Left lung (tissue), 10 donors: ENCODE results near the gene NFATC1. TPM values are rescaled to one million over a fixed set of nuclear protein-coding genes. Genes with fewer than 3 reads are reported as not detected.
A peak's percentile ranks its signal among the peaks of the same experiment; 100 is the strongest.

Experiments
- ATAC-seq: fragments of 200-7000 bp; cut with Tn5 transposase; one replicate; pipeline ENCODE4 v1.9.1; 2020; ENCODE audit warnings: moderate library complexity
- DNase-seq, 4 donors: peaks; one replicate each; pipeline ENCODE4 v3.0.0-alpha.2; 2013 to 2020
- H3K27ac ChIP-seq, 2 donors: fragments of 200-600 bp; sonication (generic) in 1 of 2; one replicate each; pipeline versions ENCODE4 v1.5.0 to v1.8.0; 2020 to 2021
- H3K27me3 ChIP-seq, 2 donors: fragments of 200-600 bp; sonication (generic) in 1 of 2; one replicate each; pipeline versions ENCODE4 v1.5.0 to v1.8.0; 2020 to 2021
- H3K36me3 ChIP-seq, 2 donors: fragments of 200-600 bp; sonication (generic) in 1 of 2; one replicate each; pipeline versions ENCODE4 v1.5.0 to v1.8.0; 2020 to 2021
- H3K4me1 ChIP-seq, 2 donors: fragments of 200-600 bp; one replicate each; pipeline ENCODE4 v1.8.0; 2021
- H3K4me3 ChIP-seq, 2 donors: fragments of 200-600 bp; sonication (generic) in 1 of 2; one replicate each; pipeline versions ENCODE4 v1.5.0 to v1.8.0; 2020 to 2021; ENCODE audit warnings: mild to moderate bottlenecking in 1 of 2
- H3K9me3 ChIP-seq, 2 donors: fragments of 200-600 bp; sonication (generic) in 1 of 2; one replicate each; pipeline versions ENCODE4 v1.5.0 to v1.8.0; 2020 to 2021
- intact Hi-C, 2 donors: fragments of 100-400 bp; cut with DNase I; formaldehyde crosslinking; loops; one replicate each; pipeline versions ENCODE4 v1.11.2 to v1.14.2; 2022
- polyA plus RNA-seq, 6 donors: library from polyadenylated mRNA; unstranded; fragments of 120-200 nt; gene quantifications; one replicate each; pipeline ENCODE4 v1.2.1, GENCODE V29; 2013; ENCODE audit not compliant: insufficient read length in 6 of 6
- total RNA-seq, 2 donors: library from RNA; stranded (reverse); fragmentation: NEBNext Ultra II Directional; extraction: Animal tissue kit (Norgen Biotek cat#: 25700); gene quantifications; one replicate each; pipeline ENCODE4 v1.2.1, GENCODE V29; 2021
- TF ChIP-seq, protein P1 (sequence below), 2 donors: fragments of 200-600 bp; sonication (generic) in 1 of 2; IDR thresholded peaks; one replicate each; pipeline versions ENCODE4 v1.5.0 to v1.8.0; 2021; ENCODE audit warnings: antibody characterized with exemption in 2 of 2
- donor health status: DM: no; HTN: yes; CAD: no.
- donor health status: DM: no; HTN: no; CAD: no.

NFATC1 gene
- total and polyA plus RNA-seq, 8 donors, result 6.5 to 17.1 (median 8.0) TPM

DNA sequence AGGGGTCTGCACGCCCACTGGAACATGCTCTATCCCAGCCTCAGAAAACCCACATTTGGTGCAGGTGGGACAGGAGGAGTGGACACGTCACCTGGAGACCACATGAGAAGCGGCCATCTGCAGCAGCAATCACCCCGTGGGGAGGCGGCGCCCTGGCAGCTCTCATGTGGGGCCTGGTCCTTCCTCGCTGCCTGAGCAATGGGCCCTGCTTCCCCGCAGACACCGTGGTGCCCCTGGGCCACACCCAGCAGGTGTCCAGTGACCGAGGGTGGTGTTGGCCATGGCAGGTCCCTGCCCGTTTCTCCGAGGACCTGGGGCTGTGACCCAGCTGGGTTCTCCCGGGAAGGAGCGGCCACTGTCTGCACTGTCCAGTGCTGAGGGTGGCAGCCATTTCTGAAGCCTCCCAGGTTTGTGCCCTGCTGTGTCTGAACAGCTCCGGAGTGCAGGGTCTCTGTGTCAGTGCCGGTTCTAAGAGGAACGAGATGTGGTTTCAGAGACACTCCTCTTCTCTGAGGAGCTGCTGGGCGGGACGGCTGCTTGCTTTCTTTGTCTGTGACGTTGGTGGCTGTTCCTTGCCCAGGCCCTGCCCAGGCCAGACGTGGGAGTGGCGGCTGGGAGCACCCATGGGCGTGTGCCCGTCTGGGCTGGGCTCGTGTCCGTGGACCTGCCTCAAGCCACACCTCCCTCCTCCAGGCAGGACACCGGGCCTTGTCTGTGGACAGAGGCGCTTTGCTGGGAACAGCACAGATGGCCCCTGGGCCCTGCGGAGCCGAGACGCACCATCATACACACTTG, 44.8 kb downstream of the NFATC1 start:
- ATAC-seq (peak; percentile 41), DNase-seq (no peak)
- Histone ChIP-seq H3K27ac (no peak overlapping the region), H3K27me3 (no peaks in the 10 kb centered on the region), H3K4me1 (no peaks in the 10 kb centered on the region), H3K36me3 (peaks cover 0 to 15% of the 10 kb centered on the region in 2 donors), H3K9me3 (no peaks in the 10 kb centered on the region), H3K4me3 (no peak overlapping the region)
- TF ChIP-seq, protein P1, sequence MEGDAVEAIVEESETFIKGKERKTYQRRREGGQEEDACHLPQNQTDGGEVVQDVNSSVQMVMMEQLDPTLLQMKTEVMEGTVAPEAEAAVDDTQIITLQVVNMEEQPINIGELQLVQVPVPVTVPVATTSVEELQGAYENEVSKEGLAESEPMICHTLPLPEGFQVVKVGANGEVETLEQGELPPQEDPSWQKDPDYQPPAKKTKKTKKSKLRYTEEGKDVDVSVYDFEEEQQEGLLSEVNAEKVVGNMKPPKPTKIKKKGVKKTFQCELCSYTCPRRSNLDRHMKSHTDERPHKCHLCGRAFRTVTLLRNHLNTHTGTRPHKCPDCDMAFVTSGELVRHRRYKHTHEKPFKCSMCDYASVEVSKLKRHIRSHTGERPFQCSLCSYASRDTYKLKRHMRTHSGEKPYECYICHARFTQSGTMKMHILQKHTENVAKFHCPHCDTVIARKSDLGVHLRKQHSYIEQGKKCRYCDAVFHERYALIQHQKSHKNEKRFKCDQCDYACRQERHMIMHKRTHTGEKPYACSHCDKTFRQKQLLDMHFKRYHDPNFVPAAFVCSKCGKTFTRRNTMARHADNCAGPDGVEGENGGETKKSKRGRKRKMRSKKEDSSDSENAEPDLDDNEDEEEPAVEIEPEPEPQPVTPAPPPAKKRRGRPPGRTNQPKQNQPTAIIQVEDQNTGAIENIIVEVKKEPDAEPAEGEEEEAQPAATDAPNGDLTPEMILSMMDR (IDR thresholded peaks at IDR 0.05), result no peak
- intact Hi-C loops, result no loop called here

DNA sequence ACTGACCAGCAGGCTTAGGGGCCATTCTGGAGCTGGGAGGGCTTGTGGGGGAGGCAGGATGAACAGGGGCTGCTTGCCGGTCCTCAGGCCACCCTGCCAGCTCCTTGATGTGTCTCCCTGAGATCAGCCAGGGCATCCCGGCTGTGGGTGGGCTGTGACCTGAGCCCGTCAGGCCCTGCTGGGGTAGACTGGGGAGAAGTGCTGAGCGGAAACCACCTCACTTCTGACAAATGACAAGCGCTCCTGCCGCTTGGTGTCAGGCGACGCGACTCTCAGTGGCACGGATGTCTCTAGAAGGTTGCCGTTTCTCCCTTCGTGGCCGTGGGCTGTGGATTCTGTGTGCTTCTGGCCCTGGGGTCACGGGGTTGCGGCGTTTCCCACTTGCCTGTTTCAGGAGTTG, 45.7 kb downstream of the NFATC1 start:
- no peak overlapping the region for H3K27ac ChIP-seq
- H3K9me3 ChIP-seq, result no peaks in the 10 kb centered on the region
- intact Hi-C loops, result no loop called here
- no peaks in the 10 kb centered on the region for H3K4me1 ChIP-seq
- TF ChIP-seq, protein P1 (IDR thresholded peaks at IDR 0.05), result no peak
- DNase-seq, result no peak
- no peak for ATAC-seq
- H3K4me3 ChIP-seq, result no peak overlapping the region
- peaks cover 0 to 13% of the 10 kb centered on the region in 2 donors for H3K36me3 ChIP-seq
- H3K27me3 ChIP-seq, result no peaks in the 10 kb centered on the region

DNA sequence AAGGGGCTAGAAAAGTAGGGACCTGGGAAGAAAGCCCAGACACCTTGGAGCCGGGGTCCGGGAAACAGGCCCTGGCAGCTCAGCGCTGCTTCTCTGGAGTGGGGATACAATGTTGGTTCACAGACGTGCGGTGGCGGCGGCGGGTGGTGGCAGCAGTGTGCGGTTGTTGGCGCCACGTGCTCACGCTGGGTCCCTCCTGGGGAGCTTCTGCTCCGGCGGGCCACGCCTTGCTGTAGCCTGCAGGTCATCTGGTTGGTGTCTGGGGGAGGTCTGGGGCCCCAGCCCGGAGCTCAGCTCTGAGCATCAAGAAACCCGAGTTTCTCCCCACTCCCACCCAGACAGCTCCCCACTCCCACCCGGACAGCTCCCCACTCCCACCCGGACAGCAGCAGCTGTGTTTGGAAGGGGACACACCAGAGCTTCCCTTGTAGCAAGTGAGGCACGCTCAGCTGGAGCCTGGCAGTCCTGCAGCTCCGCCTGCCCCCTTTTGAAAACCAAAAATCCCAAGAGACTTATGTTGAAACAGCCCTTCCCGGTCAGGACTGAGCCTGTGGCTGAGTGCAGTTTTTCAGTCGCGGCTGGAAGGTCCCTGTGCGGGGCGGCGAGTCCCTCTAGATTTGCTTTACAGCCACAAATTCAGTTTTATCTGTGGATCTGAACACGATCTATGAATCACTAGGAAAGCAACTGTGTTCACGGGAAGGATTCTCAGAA, 46.9 kb downstream of the NFATC1 start:
- Histone ChIP-seq H3K36me3 (peaks cover 0 to 8% of the 10 kb centered on the region in 2 donors), H3K27me3 (no peaks in the 10 kb centered on the region), H3K9me3 (no peaks in the 10 kb centered on the region), H3K4me1 (no peaks in the 10 kb centered on the region), H3K4me3 (no peak overlapping the region), H3K27ac (no peak overlapping the region)
- DNase-seq (no peak), ATAC-seq (no peak)
- intact Hi-C loops, result no loop called here
- TF ChIP-seq, protein P1 (IDR thresholded peaks at IDR 0.05), result no peak

DNA sequence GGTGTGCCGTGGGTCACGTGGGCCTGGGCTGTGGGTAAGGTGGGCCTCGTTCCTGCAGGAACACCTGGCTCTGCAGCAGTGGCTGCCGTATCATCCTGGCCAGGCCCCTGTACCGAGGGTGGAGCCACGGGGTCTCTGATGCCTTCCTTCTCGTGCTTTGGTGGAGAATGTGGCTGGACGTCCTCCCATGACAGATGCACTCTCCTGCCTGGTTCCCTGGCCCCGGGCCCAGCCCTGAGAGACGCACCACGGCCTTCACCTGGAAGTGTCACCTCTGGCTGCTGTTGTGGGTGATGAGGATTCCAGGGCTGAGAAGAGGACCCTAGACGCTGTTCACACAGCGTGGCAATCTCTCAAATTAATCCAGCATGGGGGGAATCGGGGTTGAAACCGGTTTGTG, 49.5 kb downstream of the NFATC1 start:
- Histone ChIP-seq H3K27ac (no peak overlapping the region), H3K36me3 (peaks cover 0 to 27% of the 10 kb centered on the region in 2 donors), H3K27me3 (no peaks in the 10 kb centered on the region), H3K9me3 (no peaks in the 10 kb centered on the region), H3K4me3 (no peak overlapping the region), H3K4me1 (no peaks in the 10 kb centered on the region)
- intact Hi-C loops, result no loop called here
- ATAC-seq (no peak), DNase-seq (no peak)
- TF ChIP-seq, protein P1 (IDR thresholded peaks at IDR 0.05), result no peak
